GM19023 (cell line): ENCODE data around the gene PTH1R.

Source experiments
- ATAC-seq: cut with Tn5 transposase; IDR thresholded peaks from one replicate; pipeline ENCODE4 v1.9.1; 2021; ENCODE audit warnings: mild to moderate bottlenecking, moderate library complexity; ENCODE audit not compliant: unreplicated experiment

The PTH1R gene

GRCh38 chr3:46942481-46943236, 65.1 kb downstream of the PTH1R start:
- no peak for ATAC-seq

GRCh38 chr3:46943237-46944187, 66.0 kb downstream of the PTH1R start:
- no peak for ATAC-seq

GRCh38 chr3:46944191-46944590, 66.7 kb downstream of the PTH1R start:
- ATAC-seq, result no peak

- no peak for ATAC-seq
Observed at GRCh38 chr3:46946416-46946815, 68.9 kb downstream of the PTH1R start.

- no peak for ATAC-seq
Observed at GRCh38 chr3:46946856-46947545, 69.5 kb downstream of the PTH1R start.

GRCh38 chr3:46947546-46947901, 70.0 kb downstream of the PTH1R start:
- ATAC-seq, result no peak

- no peak for ATAC-seq
Observed at GRCh38 chr3:46947981-46948791, 70.7 kb downstream of the PTH1R start.

- peak; percentile 65 for ATAC-seq
Observed at GRCh38 chr3:46948830-46949671, 71.5 kb downstream of the PTH1R start.

GRCh38 chr3:46950177-46950576, 72.7 kb downstream of the PTH1R start:
- ATAC-seq, result no peak

GRCh38 chr3:46950650-46951241, 73.2 kb downstream of the PTH1R start:
- ATAC-seq, result no peak

GRCh38 chr3:46952813-46953212, 75.3 kb downstream of the PTH1R start:
- ATAC-seq, result no peak
